ENCODE measurements around the gene NFATC1. TPM values are rescaled to one million over a fixed set of nuclear protein-coding genes. Genes with fewer than 3 reads are reported as not detected.

The NFATC1 gene
- polyA plus RNA-seq, 1 experiment, result 0.73 TPM

- TF ChIP-seq, protein P1, sequence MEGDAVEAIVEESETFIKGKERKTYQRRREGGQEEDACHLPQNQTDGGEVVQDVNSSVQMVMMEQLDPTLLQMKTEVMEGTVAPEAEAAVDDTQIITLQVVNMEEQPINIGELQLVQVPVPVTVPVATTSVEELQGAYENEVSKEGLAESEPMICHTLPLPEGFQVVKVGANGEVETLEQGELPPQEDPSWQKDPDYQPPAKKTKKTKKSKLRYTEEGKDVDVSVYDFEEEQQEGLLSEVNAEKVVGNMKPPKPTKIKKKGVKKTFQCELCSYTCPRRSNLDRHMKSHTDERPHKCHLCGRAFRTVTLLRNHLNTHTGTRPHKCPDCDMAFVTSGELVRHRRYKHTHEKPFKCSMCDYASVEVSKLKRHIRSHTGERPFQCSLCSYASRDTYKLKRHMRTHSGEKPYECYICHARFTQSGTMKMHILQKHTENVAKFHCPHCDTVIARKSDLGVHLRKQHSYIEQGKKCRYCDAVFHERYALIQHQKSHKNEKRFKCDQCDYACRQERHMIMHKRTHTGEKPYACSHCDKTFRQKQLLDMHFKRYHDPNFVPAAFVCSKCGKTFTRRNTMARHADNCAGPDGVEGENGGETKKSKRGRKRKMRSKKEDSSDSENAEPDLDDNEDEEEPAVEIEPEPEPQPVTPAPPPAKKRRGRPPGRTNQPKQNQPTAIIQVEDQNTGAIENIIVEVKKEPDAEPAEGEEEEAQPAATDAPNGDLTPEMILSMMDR (IDR thresholded peaks at IDR 0.05; ENCODE audit: low read depth, low read length), result no peak
- H3K4me3 ChIP-seq (ENCODE audit: low read depth, low read length), result no peak overlapping the region
- POLR2A ChIA-PET, result no interaction called here
- no peak for DNase-seq (ENCODE audit: low read depth, low spot score)
- CTCF ChIA-PET, result no interaction called here
- peaks cover 6% of the 10 kb centered on the region; the same call in 1 of the 2 replicates for H3K9me3 ChIP-seq (ENCODE audit: control insufficient read depth, insufficient read depth, low read length)
- no peak overlapping the region for H3K27ac ChIP-seq (ENCODE audit: low read depth, low read length)
- H3K27me3 ChIP-seq (ENCODE audit: control insufficient read depth, insufficient read depth, low read length), result peaks cover 13% of the 10 kb centered on the region
Observed at GRCh38 chr18:79524181-79525078, 128.7 kb downstream of the NFATC1 start.

DNA sequence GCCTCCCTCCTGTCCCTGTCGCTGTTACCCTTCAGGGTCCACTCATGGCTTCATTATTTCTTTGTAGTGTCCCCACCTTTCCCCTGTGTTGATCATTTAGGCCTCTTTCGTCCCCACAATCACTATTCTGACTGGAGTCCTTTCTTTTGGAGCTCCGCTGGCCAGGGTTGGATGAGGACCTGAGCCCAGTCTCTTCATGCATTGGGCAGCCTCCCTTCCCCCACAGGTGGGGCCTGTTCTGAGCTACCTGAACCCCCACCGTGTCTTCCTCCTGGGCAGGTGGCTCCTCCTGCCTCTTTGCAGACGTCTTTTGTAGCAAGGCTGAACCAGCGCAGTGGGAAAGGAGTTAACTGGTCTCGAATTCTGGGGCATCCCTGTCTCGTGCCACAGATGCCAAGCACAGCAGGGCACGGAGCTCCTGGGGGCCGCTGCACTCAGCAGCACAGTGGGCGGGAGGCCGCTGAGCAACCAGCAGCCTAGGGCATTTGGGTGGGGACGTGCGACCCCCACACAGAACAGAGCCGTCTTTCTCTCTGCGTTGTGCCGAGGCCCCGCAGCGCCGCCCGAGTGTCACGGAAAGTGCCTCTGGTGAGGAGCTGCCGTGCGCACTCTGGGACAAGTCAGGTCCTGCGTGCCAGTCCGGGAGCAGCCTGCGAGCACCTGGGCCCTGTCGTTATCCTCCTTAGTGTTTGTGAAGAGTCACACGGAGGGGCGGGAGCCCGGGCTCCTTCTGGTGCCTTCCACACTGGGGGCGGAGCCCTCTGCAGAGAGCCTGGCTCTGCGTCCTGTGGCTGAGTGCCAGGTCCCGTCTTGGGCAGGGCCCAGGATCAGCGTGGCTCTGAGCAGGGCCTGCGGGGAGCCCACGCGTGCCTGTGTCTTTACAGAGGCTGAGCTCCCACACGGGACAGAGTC, 130.1 kb downstream of the NFATC1 start:
- Histone ChIP-seq H3K9me3 (ENCODE audit: control insufficient read depth, insufficient read depth, low read length) (peaks cover 6% of the 10 kb centered on the region; the same call in 1 of the 2 replicates), H3K27me3 (ENCODE audit: control insufficient read depth, insufficient read depth, low read length) (peaks cover 8% of the 10 kb centered on the region), H3K4me3 (ENCODE audit: low read depth, low read length) (no peak overlapping the region), H3K27ac (ENCODE audit: low read depth, low read length) (no peak overlapping the region)
- ChIA-PET CTCF (no interaction called here), POLR2A (no interaction called here)
- TF ChIP-seq, protein P1 (IDR thresholded peaks at IDR 0.05; ENCODE audit: low read depth, low read length), result no peak
- no peak for DNase-seq (ENCODE audit: low read depth, low spot score)

DNA sequence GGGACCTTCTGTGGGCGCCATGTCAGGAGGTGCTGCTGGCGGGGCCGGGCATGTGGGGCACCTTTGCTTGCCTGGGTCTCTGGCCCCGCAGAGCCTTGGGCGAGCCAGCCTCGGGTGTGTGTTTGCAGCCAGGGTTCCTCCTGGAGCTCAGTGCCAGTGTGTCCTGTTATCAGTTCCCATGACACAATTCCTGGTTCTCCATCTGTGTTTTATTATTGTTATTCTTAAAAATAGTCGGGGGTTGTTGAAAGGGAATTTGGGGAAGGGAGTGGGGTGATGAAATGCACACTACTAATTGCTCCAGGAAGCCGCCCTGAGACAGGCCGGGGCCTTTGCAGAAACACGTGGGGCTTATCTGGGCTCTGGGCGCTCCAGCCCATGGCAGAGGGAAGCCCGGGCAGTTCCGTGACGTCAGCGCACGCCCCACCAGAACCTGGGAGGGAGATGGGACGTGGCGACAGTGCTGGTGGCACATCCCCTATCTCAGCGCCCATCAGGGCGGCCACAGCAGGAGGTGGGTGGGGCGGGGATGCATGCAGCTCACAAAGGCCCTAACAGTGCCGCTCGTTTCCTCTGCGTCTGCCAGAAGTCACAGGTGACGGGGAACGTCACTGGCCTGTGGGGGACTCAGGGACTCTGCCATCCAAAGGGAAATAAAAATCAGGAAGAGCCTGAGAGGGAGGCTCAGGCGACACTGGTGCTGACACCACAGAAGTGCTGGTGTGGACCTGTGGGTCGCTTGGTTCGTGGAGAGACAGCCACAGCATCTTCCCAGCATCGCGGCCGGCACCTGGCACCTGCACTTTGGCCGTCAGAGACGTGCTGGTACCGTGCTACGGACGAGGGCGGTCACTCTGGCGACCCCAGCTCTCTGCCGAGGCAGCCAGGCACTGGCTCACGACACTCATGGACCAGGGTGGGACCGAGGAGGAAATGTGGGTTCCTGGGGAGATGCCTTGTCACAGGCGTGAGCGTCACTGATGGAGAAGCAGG, 131.0 kb downstream of the NFATC1 start:
- TF ChIP-seq, protein P1 (IDR thresholded peaks at IDR 0.05; ENCODE audit: low read depth, low read length), result no peak

DNA sequence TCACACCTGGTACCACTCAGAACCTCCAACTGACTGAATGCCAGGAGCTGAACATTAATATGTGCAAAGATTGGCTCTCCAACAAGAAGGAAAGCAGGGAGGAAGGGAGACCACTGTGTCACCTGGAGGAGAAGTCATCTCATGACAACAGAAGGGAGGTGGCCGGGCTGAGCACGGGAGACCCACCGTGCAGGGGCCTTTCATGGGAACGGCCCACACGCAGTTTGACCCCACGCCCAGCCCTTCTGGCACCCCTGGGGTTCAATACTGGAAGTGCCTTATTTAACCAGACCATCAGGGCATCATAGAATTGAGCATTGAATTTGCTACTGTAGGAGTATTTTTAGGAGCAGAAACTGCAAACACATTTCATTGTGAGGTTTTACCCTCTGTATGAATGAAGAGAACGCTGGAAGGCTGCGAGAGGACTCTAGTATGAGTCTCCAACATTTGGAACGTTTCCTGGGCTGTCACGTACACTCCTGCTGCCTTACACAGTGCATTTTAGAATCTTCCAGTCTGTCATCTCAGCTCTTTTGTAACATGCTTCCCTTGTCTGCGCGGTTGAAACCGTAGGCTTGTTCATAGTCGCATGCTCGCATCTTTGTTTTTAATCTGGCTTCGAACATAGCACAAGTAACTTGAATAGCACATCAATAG, 132.1 kb downstream of the NFATC1 start:
- POLR2A ChIA-PET, result no interaction called here
- CTCF ChIA-PET, result interaction anchor here (0.7 to 5.4 kb wide), 4 partner anchors 8 to 147 kb away, joined by 3 to 68 read pairs (median 3); no protein-coding TSS in a partner anchor
- H3K4me3 ChIP-seq (ENCODE audit: low read depth, low read length), result no peak overlapping the region
- TF ChIP-seq, protein P1 (IDR thresholded peaks at IDR 0.05; ENCODE audit: low read depth, low read length), result no peak
- no peak for DNase-seq (ENCODE audit: low read depth, low spot score)
- peaks cover 23% of the 10 kb centered on the region for H3K27me3 ChIP-seq (ENCODE audit: control insufficient read depth, insufficient read depth, low read length)
- H3K27ac ChIP-seq (ENCODE audit: low read depth, low read length), result no peak overlapping the region
- H3K9me3 ChIP-seq (ENCODE audit: control insufficient read depth, insufficient read depth, low read length), result peaks cover 6% of the 10 kb centered on the region; the same call in 1 of the 2 replicates

More for the DNA sequence above, 131.0 kb downstream of the NFATC1 start:
- H3K27ac ChIP-seq (ENCODE audit: low read depth, low read length), result no peak overlapping the region
- peaks cover 17% of the 10 kb centered on the region for H3K27me3 ChIP-seq (ENCODE audit: control insufficient read depth, insufficient read depth, low read length)
- H3K4me3 ChIP-seq (ENCODE audit: low read depth, low read length), result no peak overlapping the region
- ChIA-PET POLR2A (no interaction called here), CTCF (interaction anchor here (1.2 to 5.4 kb wide), 2 partner anchors 136 to 146 kb away, joined by 3 to 68 read pairs; no protein-coding TSS in a partner anchor)
- no peak for DNase-seq (ENCODE audit: low read depth, low spot score)
- peaks cover 6% of the 10 kb centered on the region; the same call in 1 of the 2 replicates for H3K9me3 ChIP-seq (ENCODE audit: control insufficient read depth, insufficient read depth, low read length)
